ENCODE results near the gene PUM1. TPM values are rescaled to one million over a fixed set of nuclear protein-coding genes. Genes with fewer than 3 reads are reported as not detected.

The PUM1 gene
- total RNA-seq, 4 donors from 2014 or later: 61.6 to 109 (median 76.9) TPM

DNA sequence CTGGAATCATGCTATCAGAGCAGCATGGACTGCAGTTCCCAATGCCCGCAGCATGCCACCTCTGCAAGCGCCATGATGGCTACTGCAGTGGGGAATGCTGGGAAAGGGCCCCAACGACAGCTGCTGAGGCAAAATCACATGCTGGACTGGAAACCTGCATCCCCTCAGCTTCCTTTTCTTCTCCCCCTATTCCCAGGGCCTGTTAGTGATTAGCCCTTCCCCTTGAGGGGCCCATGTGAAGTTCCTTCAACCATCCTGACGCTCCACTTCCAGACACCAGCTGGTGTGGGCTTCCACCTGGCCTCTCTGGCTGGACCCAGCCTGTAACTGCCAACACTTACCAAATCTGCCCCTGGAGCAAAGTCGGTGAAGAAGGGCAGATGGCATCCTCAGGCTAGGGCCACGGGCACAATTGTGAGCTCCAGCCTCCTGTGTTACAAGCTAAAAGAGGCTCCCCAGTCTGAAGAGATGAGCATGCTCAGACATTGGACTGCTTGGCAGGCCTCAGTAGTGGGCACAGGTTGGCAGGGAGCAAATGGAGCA lies 134.8 kb downstream of the PUM1 start:
- Histone ChIP-seq H3K9me3 (no peaks in the 10 kb centered on the region), H3K27me3 (no peaks in the 10 kb centered on the region), H3K4me1 (no peaks in the 10 kb centered on the region), H3K36me3 (peaks cover 0 to 36% (median 0%) of the 10 kb centered on the region in 3 donors), H3K4me3 (no peak overlapping the region), H3K27ac (no peak overlapping the region)
- TF ChIP-seq POLR2A (IDR thresholded peaks at IDR 0.05) (no peak), CTCF (IDR thresholded peaks at IDR 0.05) (no peak)
- no peak for DNase-seq

DNA sequence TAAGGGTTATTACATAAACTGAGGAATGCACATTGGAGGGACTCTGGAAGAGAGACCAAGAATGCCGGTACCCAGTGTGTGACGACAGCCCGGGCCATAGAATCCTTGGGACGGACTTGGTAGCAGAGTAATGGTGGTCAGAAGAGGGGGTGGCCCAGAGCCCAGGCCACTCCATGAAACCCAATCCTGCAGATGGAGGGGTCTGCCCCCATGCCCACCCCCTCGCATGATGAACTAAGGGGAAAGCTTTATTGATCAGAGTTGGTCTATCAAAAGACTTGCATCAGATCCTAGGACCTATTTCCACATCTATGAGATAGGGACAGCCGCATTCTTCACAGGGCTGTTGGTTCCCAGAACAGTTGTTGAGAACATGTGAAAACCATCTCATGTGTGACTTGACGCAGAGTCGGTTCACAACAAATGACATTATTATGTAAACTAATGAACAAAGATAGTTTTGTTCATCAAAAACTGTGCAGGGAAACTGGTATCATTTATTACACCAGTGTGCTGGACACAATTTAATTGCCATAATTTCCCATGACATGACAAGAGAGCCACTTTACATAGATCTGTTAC lies 135.5 kb downstream of the PUM1 start:
- H3K36me3 ChIP-seq: peaks cover 0 to 31% (median 0%) of the 10 kb centered on the region in 3 donors
- no peak overlapping the region for H3K27ac ChIP-seq
- TF ChIP-seq POLR2A (IDR thresholded peaks at IDR 0.05) (no peak), CTCF (IDR thresholded peaks at IDR 0.05) (no peak)
- H3K4me1 ChIP-seq: no peaks in the 10 kb centered on the region
- DNase-seq: no peak
- no peak overlapping the region for H3K4me3 ChIP-seq
- no peaks in the 10 kb centered on the region for H3K27me3 ChIP-seq
- no peaks in the 10 kb centered on the region for H3K9me3 ChIP-seq

GRCh38 chr1:30929135-30929889 lies 136.2 kb downstream of the PUM1 start:
- TF ChIP-seq POLR2A (IDR thresholded peaks at IDR 0.05) (no peak), CTCF (IDR thresholded peaks at IDR 0.05) (peak in 5 of 6 experiments; percentile 63 to 76 (median 66))
- Histone ChIP-seq H3K36me3 (peaks cover 0 to 24% (median 0%) of the 10 kb centered on the region in 3 donors), H3K27me3 (no peaks in the 10 kb centered on the region), H3K9me3 (no peaks in the 10 kb centered on the region), H3K27ac (peak overlapping the region in 1 of 4 donors; percentile 9), H3K4me1 (no peaks in the 10 kb centered on the region), H3K4me3 (no peak overlapping the region)
- DNase-seq: peak in 2 of 3 donors; percentile 33 to 69

- DNase-seq: no peak
- Histone ChIP-seq H3K27me3 (no peaks in the 10 kb centered on the region), H3K4me1 (no peaks in the 10 kb centered on the region), H3K4me3 (no peak overlapping the region), H3K27ac (peak overlapping the region in 1 of 4 donors; percentile 9), H3K36me3 (peaks cover 0 to 19% (median 0%) of the 10 kb centered on the region in 3 donors), H3K9me3 (no peaks in the 10 kb centered on the region)
- TF ChIP-seq POLR2A (IDR thresholded peaks at IDR 0.05): no peak
- TF ChIP-seq CTCF (IDR thresholded peaks at IDR 0.05): no peak
These were observed 136.8 kb downstream of the PUM1 start for GRCh38 chr1:30928789-30929134.

DNA sequence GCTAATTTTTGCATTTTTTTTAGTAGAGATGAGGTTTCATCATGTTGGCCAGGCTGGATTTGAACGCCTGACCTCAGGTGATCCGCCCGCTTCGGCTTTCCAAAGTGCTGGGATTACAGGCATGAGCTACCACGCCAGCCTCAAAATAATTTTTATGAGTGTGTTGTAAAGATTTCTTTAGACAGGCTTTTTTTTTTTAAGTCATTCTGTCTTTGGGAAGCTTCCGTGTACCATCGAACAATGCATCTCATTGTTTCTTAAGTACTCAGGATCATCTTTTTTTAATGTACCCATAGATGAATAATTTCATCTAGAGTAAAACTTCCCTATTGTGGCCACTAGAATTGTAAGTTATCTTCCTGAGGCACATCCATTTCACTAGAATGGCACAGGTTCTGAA lies 137.3 kb downstream of the PUM1 start:
- no peak overlapping the region for H3K4me3 ChIP-seq
- H3K36me3 ChIP-seq: peaks cover 0 to 13% (median 0%) of the 10 kb centered on the region in 3 donors
- no peak for TF ChIP-seq POLR2A (IDR thresholded peaks at IDR 0.05)
- no peak for TF ChIP-seq CTCF (IDR thresholded peaks at IDR 0.05)
- no peaks in the 10 kb centered on the region for H3K27me3 ChIP-seq
- DNase-seq: no peak
- H3K27ac ChIP-seq: peak overlapping the region in 1 of 4 donors; percentile 9
- no peaks in the 10 kb centered on the region for H3K4me1 ChIP-seq
- no peaks in the 10 kb centered on the region for H3K9me3 ChIP-seq
